GM20000 (cell line): ENCODE measurements around the gene GJB1.
"Not testable (repeated sequence)": the region's sequence is repeated elsewhere in the genome, so short reads cannot be mapped to it uniquely, and the experiment has no call there.

Source experiments
- DNase-seq: peaks from one replicate; pipeline ENCODE4 v3.0.0; 2012; ENCODE audit warnings: low spot score
- TF ChIP-seq, protein P1 (sequence below): IDR thresholded peaks from 2 replicates; pipeline ENCODE4 v1.5.1; 2012; ENCODE audit warnings: mild to moderate bottlenecking, control low read depth; ENCODE audit errors: extremely low read depth, missing control alignments

Gene GJB1

DNA sequence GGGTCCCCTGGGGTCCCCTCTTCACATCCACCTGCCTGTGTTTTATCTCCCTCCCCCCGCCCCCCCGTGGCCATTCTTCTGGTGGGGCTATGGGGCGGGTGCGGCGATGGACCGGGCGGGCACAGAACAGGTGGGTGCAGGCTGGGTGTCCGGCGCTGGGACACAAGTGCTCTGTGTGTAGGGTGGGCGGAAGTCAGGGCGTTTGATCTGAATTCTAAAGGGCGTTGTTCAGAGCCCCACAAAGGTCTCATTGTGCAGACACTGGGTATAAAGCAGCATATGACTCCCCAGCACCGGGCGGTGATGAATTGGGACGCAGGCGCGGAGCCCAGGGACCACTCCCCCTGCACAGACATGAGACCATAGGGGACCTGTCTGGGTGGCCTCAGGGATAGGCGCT is at the start of gene GJB1:
TSS of gene GJB1 (plus strand) at position 296 of the 400 bp plus-strand sequence. CDS start 484 bp downstream, outside the sequence.
- DNase-seq: no peak
- TF ChIP-seq, protein P1, sequence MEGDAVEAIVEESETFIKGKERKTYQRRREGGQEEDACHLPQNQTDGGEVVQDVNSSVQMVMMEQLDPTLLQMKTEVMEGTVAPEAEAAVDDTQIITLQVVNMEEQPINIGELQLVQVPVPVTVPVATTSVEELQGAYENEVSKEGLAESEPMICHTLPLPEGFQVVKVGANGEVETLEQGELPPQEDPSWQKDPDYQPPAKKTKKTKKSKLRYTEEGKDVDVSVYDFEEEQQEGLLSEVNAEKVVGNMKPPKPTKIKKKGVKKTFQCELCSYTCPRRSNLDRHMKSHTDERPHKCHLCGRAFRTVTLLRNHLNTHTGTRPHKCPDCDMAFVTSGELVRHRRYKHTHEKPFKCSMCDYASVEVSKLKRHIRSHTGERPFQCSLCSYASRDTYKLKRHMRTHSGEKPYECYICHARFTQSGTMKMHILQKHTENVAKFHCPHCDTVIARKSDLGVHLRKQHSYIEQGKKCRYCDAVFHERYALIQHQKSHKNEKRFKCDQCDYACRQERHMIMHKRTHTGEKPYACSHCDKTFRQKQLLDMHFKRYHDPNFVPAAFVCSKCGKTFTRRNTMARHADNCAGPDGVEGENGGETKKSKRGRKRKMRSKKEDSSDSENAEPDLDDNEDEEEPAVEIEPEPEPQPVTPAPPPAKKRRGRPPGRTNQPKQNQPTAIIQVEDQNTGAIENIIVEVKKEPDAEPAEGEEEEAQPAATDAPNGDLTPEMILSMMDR: no peak

DNA sequence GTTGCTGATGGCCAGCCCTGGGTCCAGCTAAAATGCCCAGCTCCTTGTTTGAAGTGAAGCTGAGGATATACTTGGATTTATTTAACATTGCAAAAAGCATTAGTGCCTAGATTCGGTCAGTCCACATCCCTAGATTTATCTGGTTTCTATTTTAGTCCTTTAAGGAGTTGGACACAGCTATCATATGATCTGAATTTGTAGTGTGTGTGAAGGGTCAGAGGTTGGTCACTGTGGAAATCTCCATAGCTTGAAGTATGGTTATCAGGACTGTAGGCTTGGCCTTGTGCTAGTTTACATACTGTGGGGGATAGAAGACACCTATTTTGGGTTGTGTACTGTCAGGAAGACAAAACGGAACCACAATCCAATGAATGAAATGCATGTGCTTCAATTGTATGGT is 49.6 kb upstream of the GJB1 start:
- TF ChIP-seq, protein P1: no peak
- DNase-seq: no peak

DNA sequence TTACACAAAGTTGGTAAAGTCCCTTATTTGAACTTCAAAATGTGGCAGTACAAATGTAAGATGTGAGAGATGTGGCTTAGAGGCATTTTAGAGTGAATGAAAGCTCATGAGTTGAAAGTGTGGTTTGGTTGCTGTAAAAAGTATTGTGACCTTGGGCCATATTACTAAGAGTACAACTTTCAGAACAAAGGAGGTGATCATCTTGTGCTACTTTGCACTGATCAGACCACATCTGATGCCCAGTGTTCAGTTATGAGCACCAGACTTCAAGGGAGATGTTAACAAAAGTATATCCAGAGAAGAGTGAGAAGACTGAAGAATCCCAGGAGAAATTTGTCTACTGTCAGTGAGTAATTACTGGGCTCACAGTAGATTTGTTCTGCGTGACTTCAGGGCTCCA is 48.2 kb upstream of the GJB1 start:
- TF ChIP-seq, protein P1: no peak
- no peak for DNase-seq

DNA sequence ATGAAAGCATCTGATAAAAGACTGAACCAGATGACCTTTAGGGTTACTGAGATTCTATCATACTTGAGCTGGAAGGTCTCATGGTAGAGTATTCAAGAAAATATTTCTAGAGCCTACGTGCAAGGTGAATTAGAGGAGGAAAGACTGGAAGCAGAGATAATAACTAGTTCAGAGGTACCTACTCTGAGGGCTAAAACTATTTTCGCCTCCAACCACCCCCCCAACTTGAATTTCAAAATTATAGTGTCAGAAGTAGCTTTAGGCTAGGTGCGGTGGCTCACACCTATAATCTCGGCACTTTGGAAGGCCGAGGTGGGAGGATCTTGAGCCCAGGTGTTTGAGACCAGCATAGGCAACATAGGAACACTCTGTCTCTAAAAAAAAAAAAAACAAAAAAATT is 47.5 kb upstream of the GJB1 start:
- TF ChIP-seq, protein P1: no peak
- no peak for DNase-seq

DNA sequence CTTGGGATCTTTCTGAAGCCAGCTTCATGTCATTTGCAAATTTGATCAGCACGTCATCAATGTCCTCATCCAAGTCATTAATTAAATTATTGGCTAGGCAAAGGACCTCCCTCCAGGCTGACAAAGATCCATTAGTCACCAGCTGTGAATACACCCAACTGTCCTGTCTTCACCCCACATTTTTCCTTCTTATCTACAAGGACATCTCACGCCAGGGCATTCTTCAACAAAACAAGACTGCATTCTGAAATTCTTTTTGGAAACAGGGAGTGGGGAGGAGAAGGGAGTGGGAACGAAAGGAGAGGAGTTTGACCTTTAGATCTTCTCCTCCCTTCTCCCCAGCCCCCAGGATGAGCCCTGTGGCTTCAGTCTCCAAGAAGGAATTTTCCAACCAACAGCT is 45.7 kb upstream of the GJB1 start:
- TF ChIP-seq, protein P1: no peak
- DNase-seq: no peak

DNA sequence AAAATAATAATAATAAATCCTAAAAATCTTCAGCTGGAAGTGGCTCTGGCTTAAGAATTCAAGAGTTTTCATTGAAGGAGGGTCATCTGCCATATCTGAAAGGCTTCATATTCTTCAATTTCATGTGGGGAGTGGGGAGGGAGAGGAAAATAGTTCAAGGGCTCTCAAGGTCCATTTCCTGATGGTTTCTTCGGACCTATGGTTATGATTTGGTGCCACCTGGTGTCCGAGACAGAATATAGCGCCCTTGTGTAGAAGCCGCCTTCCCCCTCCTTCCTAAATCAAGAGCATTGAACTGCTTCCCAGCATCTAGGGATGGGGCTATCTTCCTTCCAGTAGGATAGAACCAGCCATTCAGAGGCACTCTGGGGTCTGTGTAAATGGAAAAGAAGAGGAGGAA is 44.1 kb upstream of the GJB1 start:
- TF ChIP-seq, protein P1: peak; percentile 32
- DNase-seq: peak; percentile 52

DNA sequence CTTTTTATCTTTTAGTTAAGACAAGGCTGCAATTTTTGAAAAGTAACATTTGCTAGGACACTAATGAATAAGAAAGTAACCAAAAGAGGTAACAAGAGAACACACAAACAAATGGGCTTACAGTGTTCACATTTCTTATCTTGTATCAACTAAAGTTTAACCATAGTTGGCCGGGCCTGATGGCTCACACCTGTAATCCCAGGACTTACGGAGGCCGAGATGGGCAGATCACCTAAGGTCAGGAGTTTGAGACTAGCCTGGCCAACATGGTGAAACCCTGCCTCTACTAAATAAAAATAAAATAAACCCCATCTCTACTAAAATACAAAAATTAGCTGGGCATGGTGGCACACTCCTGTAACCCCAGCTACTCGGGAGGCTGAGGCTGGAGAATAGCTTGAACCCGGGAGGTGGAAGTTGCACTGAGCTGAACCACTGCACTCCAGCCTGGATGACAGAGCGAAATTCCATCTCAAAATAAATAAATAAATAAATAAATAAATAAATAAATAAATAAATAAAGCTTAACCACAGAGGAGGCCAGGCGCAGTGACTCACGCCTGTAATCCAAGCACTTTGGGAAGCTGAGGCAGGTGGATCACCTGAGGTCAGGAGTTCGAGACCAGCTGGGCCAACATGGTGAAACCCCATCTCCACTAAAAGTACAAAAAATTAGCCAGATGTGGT is 42.3 kb upstream of the GJB1 start:
- DNase-seq: not testable (repeated sequence)

DNA sequence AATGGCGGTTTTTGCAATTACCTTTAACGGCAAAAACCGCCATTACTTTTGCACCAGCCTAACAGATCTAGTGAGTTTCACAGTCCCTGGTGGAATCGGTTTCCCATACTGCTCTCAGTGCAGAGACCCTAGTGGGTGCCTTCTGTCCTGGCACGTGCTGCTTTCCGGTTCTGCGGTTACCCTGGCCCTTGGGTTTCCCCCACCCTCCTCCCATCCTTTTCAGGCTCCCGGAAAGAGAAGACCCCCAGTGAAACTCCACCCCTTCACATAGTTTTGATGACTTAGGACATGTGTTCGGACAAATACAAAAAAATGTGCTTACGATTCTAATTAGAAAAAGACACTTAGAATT is 41.5 kb upstream of the GJB1 start:
- TF ChIP-seq, protein P1: no peak

More for the DNA sequence above, 41.5 kb upstream of the GJB1 start:
- DNase-seq: no peak
